Fibroblast of lung (primary cell): ENCODE measurements around the gene LMO7. TPM values are rescaled to one million over a fixed set of nuclear protein-coding genes. Genes with fewer than 3 reads are reported as not detected.

ENCODE experiments used
- DNase-seq, 2 donors: peaks; one replicate each; pipeline versions ENCODE4 v3.0.0 to v3.0.0-alpha.2; 2010; ENCODE audit warnings: low read depth in 2 of 2
- H2AFZ ChIP-seq: 2 replicates; pipeline ENCODE4 v1.5.1; 2012; ENCODE audit warnings: low read length, control low read depth, inconsistent platforms
- H3K27ac ChIP-seq: 2 replicates; pipeline ENCODE4 v1.5.1; 2011; ENCODE audit warnings: low read length, control low read depth; ENCODE audit not compliant: insufficient read depth
- H3K27me3 ChIP-seq: 2 replicates; pipeline ENCODE4 v1.5.1; 2011; ENCODE audit warnings: mild to moderate bottlenecking, low read length; ENCODE audit not compliant: control insufficient read depth, insufficient read depth
- H3K36me3 ChIP-seq: 2 replicates; pipeline ENCODE4 v1.5.1; 2011; ENCODE audit warnings: low read length; ENCODE audit not compliant: control insufficient read depth, insufficient read depth
- H3K4me1 ChIP-seq: 2 replicates; pipeline ENCODE4 v1.5.1; 2011; ENCODE audit warnings: low read length; ENCODE audit not compliant: control insufficient read depth, insufficient read depth; ENCODE audit errors: extremely low read depth
- H3K4me2 ChIP-seq: 2 replicates; pipeline ENCODE4 v1.5.1; 2011; ENCODE audit warnings: low read length, control low read depth; ENCODE audit not compliant: insufficient read depth; ENCODE audit errors: extremely low read depth
- H3K4me3 ChIP-seq, 4 experiments: fragments of 200-600 bp in 1 of 4; sonication (generic) in 1 of 4; replicated peaks in 1 of 4; 2 replicates each; pipeline ENCODE4 v1.5.1; 2011 to 2016; ENCODE audit warnings: low read length in 4 of 4, low read depth in 3 of 4, mild to moderate bottlenecking in 3 of 4, control low read depth in 2 of 4, inconsistent platforms in 1 of 4, mixed read lengths in 1 of 4; ENCODE audit not compliant: insufficient read depth in 1 of 4; ENCODE audit errors: control extremely low read depth in 1 of 4
- H3K79me2 ChIP-seq: 2 replicates; pipeline ENCODE4 v1.5.1; 2012; ENCODE audit warnings: mild to moderate bottlenecking, low read length, inconsistent platforms; ENCODE audit not compliant: control insufficient read depth, insufficient read depth
- H3K9ac ChIP-seq: 2 replicates; pipeline ENCODE4 v1.5.1; 2011; ENCODE audit warnings: mild to moderate bottlenecking, low read length, control low read depth; ENCODE audit not compliant: insufficient read depth
- H3K9me3 ChIP-seq: 2 replicates; pipeline ENCODE4 v1.5.1; 2012; ENCODE audit warnings: low read depth, low read length; ENCODE audit not compliant: control insufficient read depth, insufficient read depth
- H4K20me1 ChIP-seq: 2 replicates; pipeline ENCODE4 v1.5.1; 2011; ENCODE audit warnings: low read length; ENCODE audit not compliant: control insufficient read depth, insufficient read depth; ENCODE audit errors: extremely low read depth
- EZH2 ChIP-seq: IDR thresholded peaks from 2 replicates; pipeline ENCODE4 v1.5.1; 2012; ENCODE audit warnings: low read length, control low read depth, mild to moderate bottlenecking; ENCODE audit errors: missing control alignments
- polyA minus RNA-seq: library from RNA; depleted of rRNA, polyadenylated mRNA; stranded (reverse); fragments of >200 nt; gene quantifications from 2 replicates; pipeline ENCODE4 v1.2.3, GENCODE V29; 2011; ENCODE audit warnings: low replicate concordance
- polyA plus RNA-seq, 2 donors: library from polyadenylated mRNA; depleted of rRNA in 1 of 2; stranded (reverse) in 1 of 2; unstranded in 1 of 2; fragments of >200 nt; gene quantifications; 2 replicates each; pipeline ENCODE4 v1.2.1, GENCODE V29; 2011 to 2012; ENCODE audit warnings: missing spikeins in 1 of 2
- total RNA-seq: library from RNA; depleted of rRNA; stranded (reverse); fragments of >200 nt; gene quantifications from 2 replicates; pipeline ENCODE4 v1.2.1, GENCODE V29; 2014
- TF ChIP-seq, protein P1 (sequence below), 2 donors: IDR thresholded peaks in 1 of 2; conservative IDR thresholded peaks in 1 of 2; 1 replicate in 1 of 2; 2 replicates in 1 of 2; pipeline ENCODE4 v1.5.1; 2011 to 2012; ENCODE audit warnings: low read length in 2 of 2, control low read depth in 1 of 2, inconsistent platforms in 1 of 2, low read depth in 1 of 2, mild to moderate bottlenecking in 1 of 2

Gene LMO7
- total RNA-seq (75.5 and 226 TPM in 2 replicates), polyA plus RNA-seq (71.9 and 116 TPM in 2 replicates), polyA minus RNA-seq (202 and 210 TPM in 2 replicates)
- 176 and 211 TPM in 2 replicates for polyA plus RNA-seq (2012)

- Histone ChIP-seq H4K20me1 (no peaks in the 10 kb centered on the region), H3K36me3 (peaks cover 3% of the 10 kb centered on the region), H3K9ac (peak within 1 kb of the TSS; percentile 74), H3K4me1 (peaks cover 8% of the 10 kb centered on the region), H3K79me2 (peaks cover 61% of the 10 kb centered on the region), H3K27me3 (no peaks in the 10 kb centered on the region), H3K4me3 (peak within 1 kb of the TSS; percentile 56 to 99 (median 84)), H3K27ac (peak within 1 kb of the TSS; percentile 87), H3K9me3 (no peaks in the 10 kb centered on the region), H2AFZ (peak within 1 kb of the TSS; percentile 85), H3K4me2 (peak within 1 kb of the TSS; percentile 89)
- peak; percentile 39 to 75 for DNase-seq
- TF ChIP-seq, protein P1, sequence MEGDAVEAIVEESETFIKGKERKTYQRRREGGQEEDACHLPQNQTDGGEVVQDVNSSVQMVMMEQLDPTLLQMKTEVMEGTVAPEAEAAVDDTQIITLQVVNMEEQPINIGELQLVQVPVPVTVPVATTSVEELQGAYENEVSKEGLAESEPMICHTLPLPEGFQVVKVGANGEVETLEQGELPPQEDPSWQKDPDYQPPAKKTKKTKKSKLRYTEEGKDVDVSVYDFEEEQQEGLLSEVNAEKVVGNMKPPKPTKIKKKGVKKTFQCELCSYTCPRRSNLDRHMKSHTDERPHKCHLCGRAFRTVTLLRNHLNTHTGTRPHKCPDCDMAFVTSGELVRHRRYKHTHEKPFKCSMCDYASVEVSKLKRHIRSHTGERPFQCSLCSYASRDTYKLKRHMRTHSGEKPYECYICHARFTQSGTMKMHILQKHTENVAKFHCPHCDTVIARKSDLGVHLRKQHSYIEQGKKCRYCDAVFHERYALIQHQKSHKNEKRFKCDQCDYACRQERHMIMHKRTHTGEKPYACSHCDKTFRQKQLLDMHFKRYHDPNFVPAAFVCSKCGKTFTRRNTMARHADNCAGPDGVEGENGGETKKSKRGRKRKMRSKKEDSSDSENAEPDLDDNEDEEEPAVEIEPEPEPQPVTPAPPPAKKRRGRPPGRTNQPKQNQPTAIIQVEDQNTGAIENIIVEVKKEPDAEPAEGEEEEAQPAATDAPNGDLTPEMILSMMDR (conservative IDR thresholded peaks at IDR 0.05 in 1 of 2, IDR thresholded peaks at IDR 0.05 in 1 of 2; ENCODE audit: low read depth in 1 of 2, low read length in 2 of 2), result no peak
- no peak for TF ChIP-seq EZH2
Measured at GRCh38 chr13:75635828-75636435, at the start of gene LMO7. TSS of gene LMO7 (plus strand) at chr13:75636330. CDS start at chr13:75636658, 328 bp downstream.

- Histone ChIP-seq H4K20me1 (no peaks in the 10 kb centered on the region), H2AFZ (no peak overlapping the region), H3K4me2 (no peak overlapping the region), H3K27me3 (no peaks in the 10 kb centered on the region), H3K79me2 (no peaks in the 10 kb centered on the region), H3K4me1 (no peaks in the 10 kb centered on the region), H3K9ac (no peak overlapping the region), H3K4me3 (no peak overlapping the region), H3K36me3 (no peaks in the 10 kb centered on the region), H3K9me3 (no peaks in the 10 kb centered on the region), H3K27ac (no peak overlapping the region)
- no peak for DNase-seq
- TF ChIP-seq, protein P1 (conservative IDR thresholded peaks at IDR 0.05 in 1 of 2, IDR thresholded peaks at IDR 0.05 in 1 of 2; ENCODE audit: low read depth in 1 of 2, low read length in 2 of 2), result no peak
- no peak for TF ChIP-seq EZH2
Measured at GRCh38 chr13:75587679-75588078, 48.5 kb upstream of the LMO7 start.

DNA sequence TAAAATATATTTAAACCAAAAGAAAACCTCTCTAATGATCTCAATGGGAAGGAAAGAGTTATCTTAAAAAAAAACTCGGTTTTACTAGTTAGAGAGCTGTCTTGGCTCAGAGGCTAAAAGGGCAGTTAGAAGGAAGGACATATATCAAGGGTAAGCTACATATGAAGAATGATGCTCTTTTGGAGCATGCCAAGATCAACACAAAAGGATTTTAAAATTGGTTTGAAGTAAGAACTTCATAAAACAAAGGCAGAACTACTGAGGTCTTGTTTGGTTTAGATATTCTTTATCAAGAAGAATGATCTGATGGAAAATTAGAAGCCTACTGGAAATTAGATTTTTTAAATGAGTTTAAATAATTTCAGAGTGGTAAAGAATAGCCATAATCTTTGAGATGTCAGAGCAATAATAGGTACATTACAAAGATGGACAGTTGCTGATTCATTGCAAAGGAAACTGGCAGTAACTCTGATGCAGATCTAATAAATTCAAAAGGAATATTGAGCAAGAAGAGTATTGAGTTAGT lies 39.4 kb upstream of the LMO7 start:
- no peaks in the 10 kb centered on the region for H4K20me1 ChIP-seq
- H3K4me2 ChIP-seq, result no peak overlapping the region
- no peak overlapping the region for H3K4me3 ChIP-seq
- no peaks in the 10 kb centered on the region for H3K36me3 ChIP-seq
- TF ChIP-seq, protein P1 (conservative IDR thresholded peaks at IDR 0.05 in 1 of 2, IDR thresholded peaks at IDR 0.05 in 1 of 2; ENCODE audit: low read depth in 1 of 2, low read length in 2 of 2), result no peak
- TF ChIP-seq EZH2, result no peak
- no peaks in the 10 kb centered on the region for H3K79me2 ChIP-seq
- H3K9me3 ChIP-seq, result no peaks in the 10 kb centered on the region
- no peak overlapping the region for H3K27ac ChIP-seq
- H3K27me3 ChIP-seq, result no peaks in the 10 kb centered on the region
- no peaks in the 10 kb centered on the region for H3K4me1 ChIP-seq
- no peak overlapping the region for H3K9ac ChIP-seq
- no peak for DNase-seq
- no peak overlapping the region for H2AFZ ChIP-seq
